ENCODE measurements around the gene DNAJC3. TPM values are rescaled to one million over a fixed set of nuclear protein-coding genes. Genes with fewer than 3 reads are reported as not detected.

Gene DNAJC3
- total and polyA plus RNA-seq, 2 of the 13 experiments (the other 11 are each of a cell fraction or from before 2014, with no cell fraction given) = 10.4 to 48.2 TPM

- TF ChIP-seq, protein P1, sequence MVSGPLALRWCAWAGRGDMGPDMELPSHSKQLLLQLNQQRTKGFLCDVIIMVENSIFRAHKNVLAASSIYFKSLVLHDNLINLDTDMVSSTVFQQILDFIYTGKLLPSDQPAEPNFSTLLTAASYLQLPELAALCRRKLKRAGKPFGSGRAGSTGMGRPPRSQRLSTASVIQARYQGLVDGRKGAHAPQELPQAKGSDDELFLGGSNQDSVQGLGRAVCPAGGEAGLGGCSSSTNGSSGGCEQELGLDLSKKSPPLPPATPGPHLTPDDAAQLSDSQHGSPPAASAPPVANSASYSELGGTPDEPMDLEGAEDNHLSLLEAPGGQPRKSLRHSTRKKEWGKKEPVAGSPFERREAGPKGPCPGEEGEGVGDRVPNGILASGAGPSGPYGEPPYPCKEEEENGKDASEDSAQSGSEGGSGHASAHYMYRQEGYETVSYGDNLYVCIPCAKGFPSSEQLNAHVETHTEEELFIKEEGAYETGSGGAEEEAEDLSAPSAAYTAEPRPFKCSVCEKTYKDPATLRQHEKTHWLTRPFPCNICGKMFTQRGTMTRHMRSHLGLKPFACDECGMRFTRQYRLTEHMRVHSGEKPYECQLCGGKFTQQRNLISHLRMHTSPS (CRISPR knock-in tag; IDR thresholded peaks at IDR 0.05; ENCODE audit: low read depth) = no peak
- TF ChIP-seq DDIT3 (CRISPR knock-in tag; IDR thresholded peaks at IDR 0.05) (no peak), FLYWCH1 (CRISPR knock-in tag; IDR thresholded peaks at IDR 0.05) (no peak), ZFP36 (IDR thresholded peaks at IDR 0.05; ENCODE audit: borderline replicate concordance, low read depth, low read length, partially characterized antibody) (no peak), KAT7 (CRISPR knock-in tag; IDR thresholded peaks at IDR 0.05; ENCODE audit: borderline replicate concordance) (peak; percentile 77), ZNF333 (CRISPR knock-in tag; IDR thresholded peaks at IDR 0.05; ENCODE audit: borderline replicate concordance) (no peak; the same call in 1 of the 2 replicates), ATM (IDR thresholded peaks at IDR 0.05; ENCODE audit: borderline replicate concordance) (no peak), PTBP1 (IDR thresholded peaks at IDR 0.05; ENCODE audit: low read depth, low read length, poor library complexity, severe bottlenecking) (no peak), ZNF501 (CRISPR knock-in tag; IDR thresholded peaks at IDR 0.05) (peak; percentile 94), TBX2 (CRISPR knock-in tag; IDR thresholded peaks at IDR 0.05; ENCODE audit: borderline replicate concordance) (peak; percentile 74; the same call in 1 of the 2 replicates), FOXA1 (IDR thresholded peaks at IDR 0.05) (no peak), FOXA1 (CRISPR knock-in tag; IDR thresholded peaks at IDR 0.05) (0 out of 2 replicates have a peak, but pooled peaks have one; percentile 1), SSRP1 (CRISPR knock-in tag; IDR thresholded peaks at IDR 0.05) (no peak), ZNF773 (CRISPR knock-in tag; IDR thresholded peaks at IDR 0.05; ENCODE audit: borderline replicate concordance) (no peak; the same call in 1 of the 2 replicates), ZNF577 (CRISPR knock-in tag; IDR thresholded peaks at IDR 0.05; ENCODE audit: borderline replicate concordance, low read depth) (no peak), HMGXB4 (CRISPR knock-in tag; IDR thresholded peaks at IDR 0.05; ENCODE audit: borderline replicate concordance in 1 of 2, low read depth in 1 of 2) (no peak; a peak in 2 of 4 replicates), NFIC (IDR thresholded peaks at IDR 0.05; ENCODE audit: low read length) (no peak), CTCF (CRISPR knock-in tag; IDR thresholded peaks at IDR 0.05) (peak; percentile 5; the same call in 1 of the 2 replicates), ZNF17 (CRISPR knock-in tag; IDR thresholded peaks at IDR 0.05) (no peak), RBM39 (IDR thresholded peaks at IDR 0.05; ENCODE audit: low read depth, low read length, poor library complexity, severe bottlenecking) (peak; percentile 77), NFE2L2 (IDR thresholded peaks at IDR 0.05; ENCODE audit: low read length) (no peak), NBN (conservative IDR thresholded peaks at IDR 0.05) (no peak), ZNF747 (CRISPR knock-in tag; IDR thresholded peaks at IDR 0.05; ENCODE audit: borderline replicate concordance) (0 out of 2 replicates have a peak, but pooled peaks have one; percentile 64)
These were observed at the start of gene DNAJC3 (continued) for GRCh38 chr13:95676762-95677563.
